Ovary (tissue), 10 donors: ENCODE results near the gene CHKA. TPM values are rescaled to one million over a fixed set of nuclear protein-coding genes. Genes with fewer than 3 reads are reported as not detected.

ENCODE experiments used
- DNase-seq, 5 donors: peaks; one replicate each; pipeline ENCODE4 v3.0.0-alpha.2; 2019 to 2020
- H3K27ac ChIP-seq, 2 donors: fragments of 200-600 bp; one replicate each; pipeline versions ENCODE4 v1.5.1 to v1.8.0; 2019 to 2022
- H3K27me3 ChIP-seq: fragments of 200-600 bp; one replicate; pipeline ENCODE4 v1.8.0; 2022
- H3K36me3 ChIP-seq: fragments of 200-600 bp; sonication (generic); one replicate; pipeline ENCODE4 v1.5.1; 2019
- H3K4me1 ChIP-seq: one replicate; pipeline ENCODE4 v1.8.1; 2013; ENCODE audit warnings: mild to moderate bottlenecking, moderate library complexity; ENCODE audit not compliant: insufficient read depth
- H3K4me3 ChIP-seq: fragments of 200-600 bp; sonication (generic); one replicate; pipeline ENCODE4 v1.5.1; 2017
- H3K9me3 ChIP-seq, 2 donors: fragments of 200-600 bp in 1 of 2; sonication (generic) in 1 of 2; one replicate each; pipeline versions ENCODE4 v1.5.1 to v1.8.1; 2013 to 2019; ENCODE audit warnings: mild to moderate bottlenecking in 1 of 2, moderate library complexity in 1 of 2
- CTCF ChIP-seq, 3 donors: fragments of 450-650 bp in 2 of 3; fragments of 200-600 bp in 1 of 3; IDR thresholded peaks; one replicate each; pipeline versions ENCODE4 v1.5.1 to v1.8.0; 2016 to 2022; ENCODE audit warnings: antibody characterized with exemption in 3 of 3, mild to moderate bottlenecking in 1 of 3
- EP300 ChIP-seq: sonication (generic); formaldehyde crosslinking; IDR thresholded peaks from one replicate; pipeline ENCODE4 v1.6.1; 2017; ENCODE audit warnings: antibody characterized with exemption
- POLR2A ChIP-seq: fragments of 450-650 bp; IDR thresholded peaks from one replicate; pipeline ENCODE4 v1.6.1; 2017; ENCODE audit warnings: antibody characterized with exemption, mild to moderate bottlenecking, moderate library complexity
- WGBS, 3 donors: extraction: QIAGEN DNeasy Blood & Tissue Kit in 1 of 3; methylation state at CpG; one replicate each; pipeline versions ENCODE4 v1.1.5 to v1.1.7; 2013 to 2017; 5-methylcytosine and 5-hydroxymethylcytosine counted together
- intact Hi-C, 4 donors: fragments of 100-400 bp; cut with DNase I; formaldehyde crosslinking; loops; one replicate each; pipeline versions ENCODE4 v1.11.0 to v1.15.1; 2022 to 2023
- long read RNA-seq, 3 donors: library from polyadenylated mRNA in 2 of 3; unstranded in 2 of 3; transcript quantifications; one replicate each; pipeline ENCODE4 v2.0.0 and lab custom pipeline, GENCODE V29; 2021 to 2026
- polyA plus RNA-seq, 2 donors: library from polyadenylated mRNA; stranded (reverse); fragments of 200-250 nt in 1 of 2; fragments of 350-450 nt in 1 of 2; fragmentation: Illumina TruSeq in 1 of 2; extraction: RNeasy Lipid Tissue Mini Kit (QIAGEN cat#74804) in 1 of 2; gene quantifications; one replicate each; pipeline ENCODE4 v1.2.3, GENCODE V29; 2013 to 2014
- total RNA-seq, 7 donors: library from RNA; depleted of rRNA in 2 of 7; stranded (reverse); fragments of >200 nt in 2 of 7; fragmentation: NEBNext Ultra II Directional in 3 of 7; extraction: Animal tissue kit (Norgen Biotek cat#: 25700) in 3 of 7; gene quantifications; one replicate each; pipeline versions ENCODE4 v1.1.0 to v1.2.4, GENCODE V29; 2016 to 2023
- donor health status: DM: no; HTN: no; CAD: no; lungs with moderate emphysema.
- donor health status: DM: no; HTN: no; CAD: no.
- donor health status: Bipolar disorder and iron deficiency.
- donor health status: DM: yes; HTN: yes; CAD: no.
- donor health status: DM: no; HTN: no; CAD: no.
- donor health status: DM: yes; HTN: yes; CAD: no.

The CHKA gene
- total RNA-seq (10 to 100 TPM; 20.7 to 45.3 (median 31.4) TPM), polyA plus RNA-seq (10 to 100 TPM; 15.6 to 26.3 TPM)
- long read RNA-seq, donor 1, partial matches to known transcripts = 11 of 18 reads
- long read RNA-seq, donor 1, other reads (novel, unspliced or antisense) = 7 of 18 reads
- long read RNA-seq, donor 2, transcript CHKA-201 (12 exons, 2,530 nt) = major isoform, 14 of 20 reads
- long read RNA-seq, donor 2, partial matches to known transcripts = 6 of 20 reads
- long read RNA-seq, donor 2, other reads (novel, unspliced or antisense) = 0 of 20 reads
- long read RNA-seq, donor 3, transcript CHKA-201 (12 exons, 2,530 nt) = major isoform, 49 of 67 reads
- long read RNA-seq, donor 3, partial matches to known transcripts = 2 of 67 reads
- long read RNA-seq, donor 3, other reads (novel, unspliced or antisense) = 13 of 67 reads

GRCh38 chr11:68121067-68121899, at the start of gene CHKA:
TSS of gene CHKA (minus strand) at chr11:68121388. CDS start at chr11:68121177, 211 bp downstream.
- whole genome bisulfite sequencing, 3 donors = 0 to 2% (median 1%) methylated on average over 10 to 106 of the region's 107 CpGs
- intact Hi-C loops = loop anchor here in 1 of 4 donors (5.0 kb wide), 1 partner anchor 84 kb away; the partner anchor contains the start of gene TCIRG1

GRCh38 chr11:68169442-68169841, 48.3 kb upstream of the CHKA start:
- no peak for DNase-seq
- Histone ChIP-seq H3K9me3 (no peaks in the 10 kb centered on the region), H3K27me3 (no peaks in the 10 kb centered on the region), H3K36me3 (no peaks in the 10 kb centered on the region), H3K4me1 (no peaks in the 10 kb centered on the region), H3K4me3 (no peak overlapping the region), H3K27ac (no peak overlapping the region)
- intact Hi-C loops = no loop called here
- no peak for TF ChIP-seq CTCF (IDR thresholded peaks at IDR 0.05)

More at GRCh38 chr11:68121067-68121899, at the start of gene CHKA:
- H3K27me3 ChIP-seq = no peaks in the 10 kb centered on the region
- H3K9me3 ChIP-seq = no peaks in the 10 kb centered on the region
- DNase-seq = peak; percentile 94 to 96 (median 95)
- peak within 1 kb of the TSS; percentile 66 for H3K4me3 ChIP-seq
- TF ChIP-seq EP300 = peak; percentile 18
- peak in 2 of 3 donors; percentile 14 to 35 for TF ChIP-seq CTCF (IDR thresholded peaks at IDR 0.05)
- peak; percentile 85 for TF ChIP-seq POLR2A
- H3K27ac ChIP-seq = peak within 1 kb of the TSS; percentile 88 to 100
- no peaks in the 10 kb centered on the region for H3K36me3 ChIP-seq
- peaks cover 11% of the 10 kb centered on the region for H3K4me1 ChIP-seq

GRCh38 chr11:68168694-68169093, 47.5 kb upstream of the CHKA start:
- intact Hi-C loops = no loop called here
- Histone ChIP-seq H3K4me3 (no peak overlapping the region), H3K9me3 (no peaks in the 10 kb centered on the region), H3K4me1 (no peaks in the 10 kb centered on the region), H3K27me3 (no peaks in the 10 kb centered on the region), H3K27ac (no peak overlapping the region), H3K36me3 (no peaks in the 10 kb centered on the region)
- WGBS, 3 donors = 93 to 95% (median 93%) methylated on average over 5 of the region's 5 CpGs
- no peak for TF ChIP-seq CTCF (IDR thresholded peaks at IDR 0.05)
- TF ChIP-seq EP300 = no peak
- TF ChIP-seq POLR2A = no peak
- DNase-seq = no peak

- Histone ChIP-seq H3K4me3 (no peak overlapping the region), H3K36me3 (no peaks in the 10 kb centered on the region), H3K27ac (no peak overlapping the region), H3K4me1 (no peaks in the 10 kb centered on the region), H3K9me3 (no peaks in the 10 kb centered on the region), H3K27me3 (no peaks in the 10 kb centered on the region)
- WGBS, 3 donors = 87 to 93% (median 91%) methylated on average over 6 of the region's 6 CpGs
- no peak for DNase-seq
- intact Hi-C loops = no loop called here
- TF ChIP-seq CTCF (IDR thresholded peaks at IDR 0.05) (no peak), EP300 (no peak), POLR2A (no peak)
Measured at GRCh38 chr11:68167474-68167873, 46.3 kb upstream of the CHKA start.
